Loucy (cell line): ENCODE measurements around the gene CERS5.

Source experiments
- H2AFZ ChIP-seq: fragments of 200-600 bp; sonication (generic); 2 replicates; pipeline ENCODE4 v1.6.0; 2016; ENCODE audit warnings: antibody characterized with exemption, mild to moderate bottlenecking, low read length, moderate library complexity
- H3F3A ChIP-seq: fragments of 200-600 bp; 2 replicates; pipeline ENCODE4 v1.6.0; 2016; ENCODE audit warnings: antibody characterized with exemption, low read depth, mild to moderate bottlenecking
- H3K27me3 ChIP-seq: fragments of 200-600 bp; sonication (generic); 2 replicates; pipeline ENCODE4 v1.6.1; 2014; ENCODE audit warnings: low read length, mild to moderate bottlenecking; ENCODE audit not compliant: insufficient read depth, poor library complexity, severe bottlenecking
- H3K36me3 ChIP-seq: fragments of 200-600 bp; sonication (generic); 2 replicates; pipeline ENCODE4 v1.6.1; 2016; ENCODE audit warnings: low read length; ENCODE audit not compliant: insufficient read depth
- H3K4me1 ChIP-seq: fragments of 200-600 bp; sonication (generic); 2 replicates; pipeline ENCODE4 v1.5.1; 2014; ENCODE audit warnings: low read length, mild to moderate bottlenecking; ENCODE audit not compliant: insufficient read depth, poor library complexity, severe bottlenecking
- H3K4me2 ChIP-seq: fragments of 200-600 bp; sonication (generic); 2 replicates; pipeline ENCODE4 v1.6.0; 2014; ENCODE audit warnings: antibody characterized with exemption, low read length, low read depth, mild to moderate bottlenecking; ENCODE audit not compliant: poor library complexity, severe bottlenecking
- H3K4me3 ChIP-seq: fragments of 200-600 bp; sonication (generic); 2 replicates; pipeline ENCODE4 v1.5.1; 2014; ENCODE audit warnings: low read length, mild to moderate bottlenecking, mixed read lengths; ENCODE audit not compliant: poor library complexity, severe bottlenecking
- H3K79me2 ChIP-seq: fragments of 200-600 bp; sonication (generic); 2 replicates; pipeline ENCODE4 v1.6.1; 2014; ENCODE audit warnings: low read length; ENCODE audit not compliant: insufficient read depth
- H3K9ac ChIP-seq: fragments of 200-600 bp; sonication (generic); 2 replicates; pipeline ENCODE4 v1.6.0; 2014; ENCODE audit warnings: mild to moderate bottlenecking, low read depth, low read length, moderate library complexity; ENCODE audit not compliant: poor library complexity, severe bottlenecking
- H3K9me2 ChIP-seq: fragments of 200-600 bp; sonication (generic); replicated peaks from 2 replicates; pipeline ENCODE4 v1.6.1; 2016; ENCODE audit warnings: low read depth, low read length, mixed read lengths
- H3K9me3 ChIP-seq: fragments of 200-600 bp; sonication (generic); 2 replicates; pipeline ENCODE4 v1.6.1; 2014; ENCODE audit warnings: mild to moderate bottlenecking, antibody characterized with exemption, low read length, low read depth; ENCODE audit not compliant: insufficient read depth
- H4K20me1 ChIP-seq: fragments of 200-600 bp; sonication (generic); 2 replicates; pipeline ENCODE4 v1.6.0; 2014; ENCODE audit warnings: antibody characterized with exemption, low read length, mild to moderate bottlenecking; ENCODE audit not compliant: insufficient read depth, poor library complexity, severe bottlenecking
- CTCF ChIP-seq: fragments of 200-600 bp; sonication (generic); conservative IDR thresholded peaks from 2 replicates; pipeline ENCODE4 v1.5.1; 2014; ENCODE audit warnings: mild to moderate bottlenecking, antibody characterized with exemption, low read length
- EZH2phosphoT487 ChIP-seq: fragments of 200-600 bp; IDR thresholded peaks from 2 replicates; pipeline ENCODE4 v1.6.1; 2018; ENCODE audit warnings: antibody characterized with exemption, mild to moderate bottlenecking, moderate library complexity, borderline replicate concordance

The CERS5 gene

GRCh38 chr12:50103351-50103750 is 63.8 kb downstream of the CERS5 start:
- Histone ChIP-seq H3K4me2 (no peak overlapping the region), H3K36me3 (peaks cover 28% of the 10 kb centered on the region; the same call in 1 of the 2 replicates), H3K79me2 (no peaks in the 10 kb centered on the region), H4K20me1 (no peaks in the 10 kb centered on the region), H3K9me3 (no peaks in the 10 kb centered on the region), H2AFZ (no peak overlapping the region), H3K9ac (no peak overlapping the region), H3K4me1 (no peaks in the 10 kb centered on the region), H3K9me2 (no peaks in the 10 kb centered on the region), H3K4me3 (no peak overlapping the region), H3F3A (no peaks in the 10 kb centered on the region), H3K27me3 (no peaks in the 10 kb centered on the region)
- TF ChIP-seq EZH2phosphoT487 (no peak), CTCF (no peak)

- H3K79me2 ChIP-seq, result no peaks in the 10 kb centered on the region
- no peaks in the 10 kb centered on the region for H4K20me1 ChIP-seq
- no peak overlapping the region for H3K9ac ChIP-seq
- H3K36me3 ChIP-seq, result peaks cover 34% of the 10 kb centered on the region; the same call in 1 of the 2 replicates
- H3K4me2 ChIP-seq, result no peak overlapping the region
- H3F3A ChIP-seq, result no peaks in the 10 kb centered on the region
- H3K4me3 ChIP-seq, result no peak overlapping the region
- no peak overlapping the region for H2AFZ ChIP-seq
- no peak for TF ChIP-seq EZH2phosphoT487
- TF ChIP-seq CTCF, result no peak
- H3K27me3 ChIP-seq, result no peaks in the 10 kb centered on the region
- no peaks in the 10 kb centered on the region for H3K9me2 ChIP-seq
- H3K4me1 ChIP-seq, result no peaks in the 10 kb centered on the region
- H3K9me3 ChIP-seq, result no peaks in the 10 kb centered on the region
Observed at GRCh38 chr12:50102646-50103309, 64.4 kb downstream of the CERS5 start.

- Histone ChIP-seq H3K9me3 (no peaks in the 10 kb centered on the region), H3K36me3 (peaks cover 38% of the 10 kb centered on the region; the same call in 1 of the 2 replicates), H3F3A (no peaks in the 10 kb centered on the region), H3K4me2 (no peak overlapping the region), H3K4me3 (no peak overlapping the region), H3K4me1 (no peaks in the 10 kb centered on the region), H3K9ac (no peak overlapping the region), H2AFZ (no peak overlapping the region), H3K79me2 (no peaks in the 10 kb centered on the region), H4K20me1 (no peaks in the 10 kb centered on the region), H3K27me3 (no peaks in the 10 kb centered on the region), H3K9me2 (no peaks in the 10 kb centered on the region)
- TF ChIP-seq EZH2phosphoT487 (no peak), CTCF (no peak)
Observed at GRCh38 chr12:50102131-50102531, 65.0 kb downstream of the CERS5 start.
